Measurements from ENCODE around the gene VSTM2L.

VSTM2L gene

DNA sequence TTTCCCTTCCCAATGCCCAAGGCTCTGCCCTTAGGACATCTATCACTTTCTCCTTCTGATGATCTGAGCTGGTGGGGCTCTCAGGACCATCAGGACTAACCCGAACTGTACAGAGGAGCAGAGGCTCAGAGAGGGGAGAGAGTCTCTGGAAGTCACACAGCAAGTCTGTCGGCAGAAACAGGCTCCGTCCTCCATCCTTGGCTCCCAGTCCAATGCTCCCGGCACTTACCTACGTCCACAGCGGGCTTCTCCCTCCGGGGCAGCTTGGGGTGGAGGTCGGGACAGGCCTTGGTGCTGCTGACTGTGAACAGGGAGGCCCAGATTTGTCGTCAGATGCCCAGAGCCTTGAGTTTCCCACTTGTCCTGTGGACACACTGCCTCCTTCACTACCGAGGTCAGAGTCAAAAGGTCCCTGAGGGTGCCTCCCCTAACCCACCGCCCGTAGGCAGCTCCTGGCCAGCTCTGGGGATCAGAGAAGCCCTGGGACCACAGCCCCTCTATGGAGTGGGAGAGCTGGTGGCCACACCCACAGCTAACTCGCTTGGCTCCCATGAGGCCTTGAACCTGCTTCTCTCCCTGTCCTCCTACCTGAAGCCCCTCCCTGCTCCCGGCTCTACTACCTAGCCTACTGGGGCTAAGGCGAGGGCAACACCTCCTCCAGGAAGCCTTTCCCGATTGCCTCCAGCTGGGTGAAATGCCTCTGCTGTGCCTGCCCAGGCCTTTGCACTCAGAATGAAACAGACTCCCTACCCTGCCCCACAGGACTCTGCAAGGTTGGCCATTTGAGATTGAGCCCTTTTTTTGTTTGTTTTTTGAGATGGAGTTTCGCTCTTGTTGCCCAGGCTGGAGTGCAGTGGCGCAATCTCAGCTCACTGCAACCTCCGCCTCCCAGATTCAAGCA lies 22.6 kb downstream of the VSTM2L start:
- FAIRE-seq = no peak
- no peak for DNase-seq (ENCODE audit: insufficient read length)
- TF ChIP-seq POLR2A (IDR thresholded peaks at IDR 0.05; ENCODE audit: low read depth, low read length) (no peak), POLR2AphosphoS5 (IDR thresholded peaks at IDR 0.05; ENCODE audit: low read depth, low read length) (no peak), TAF1 (IDR thresholded peaks at IDR 0.05; ENCODE audit: borderline replicate concordance, low read depth, low read length) (no peak)

DNA sequence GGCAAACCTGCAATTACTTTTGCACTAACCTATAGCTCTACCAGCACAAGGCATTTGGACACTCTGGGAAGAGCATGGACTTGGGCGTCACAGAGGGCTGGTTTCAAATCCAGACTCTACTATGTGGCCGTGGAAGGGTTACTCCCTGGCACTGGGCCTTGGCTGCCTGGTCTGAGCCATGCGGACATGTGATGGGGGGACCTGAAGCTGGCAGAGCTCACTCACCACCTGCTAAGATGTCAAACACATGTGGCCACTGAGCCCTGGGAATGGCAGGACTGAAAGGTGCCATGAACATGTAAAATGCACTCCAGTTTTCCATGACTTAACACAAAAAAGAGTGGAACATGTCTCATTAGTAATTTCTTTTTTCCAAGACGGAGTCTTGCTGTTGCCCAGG lies 23.7 kb downstream of the VSTM2L start:
- DNase-seq (ENCODE audit: insufficient read length) (no peak), FAIRE-seq (no peak)
- TF ChIP-seq POLR2A (IDR thresholded peaks at IDR 0.05; ENCODE audit: low read depth, low read length) = no peak
- no peak for TF ChIP-seq TAF1 (IDR thresholded peaks at IDR 0.05; ENCODE audit: borderline replicate concordance, low read depth, low read length)
- no peak for TF ChIP-seq POLR2AphosphoS5 (IDR thresholded peaks at IDR 0.05; ENCODE audit: low read depth, low read length)

DNA sequence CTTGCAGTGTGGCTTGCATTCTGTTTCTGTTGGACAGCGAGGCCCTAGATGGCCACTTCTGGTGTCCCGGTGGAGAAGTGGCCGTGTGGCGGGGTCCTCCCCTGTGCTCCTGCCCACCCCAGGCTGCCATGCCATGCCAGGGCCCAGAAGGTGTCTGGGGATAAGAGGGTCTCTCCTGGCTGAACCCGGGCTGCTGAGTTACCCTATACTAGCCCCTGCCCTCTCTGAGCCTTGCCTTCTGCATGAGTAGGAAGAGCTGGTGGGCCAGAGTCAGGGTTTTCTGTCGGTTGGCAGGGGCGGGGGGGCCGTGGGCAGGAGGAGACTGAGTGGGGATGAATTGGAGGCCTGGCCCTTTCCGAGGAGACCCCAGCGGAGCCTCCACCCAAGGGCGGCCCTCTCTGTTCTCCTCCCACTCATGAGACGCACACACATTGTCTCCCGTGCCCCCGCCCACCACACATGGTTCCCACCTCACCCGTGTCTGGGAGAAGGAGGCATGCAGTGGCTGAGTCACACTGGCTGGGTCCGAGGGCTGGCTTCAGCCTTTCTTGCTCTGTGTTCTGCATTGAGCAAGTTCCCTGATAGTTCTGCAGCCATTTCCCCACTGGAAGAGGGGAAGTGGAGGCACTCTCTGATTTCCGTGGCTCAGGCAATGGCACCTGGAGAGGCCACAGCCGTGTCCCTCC lies 24.6 kb downstream of the VSTM2L start:
- TF ChIP-seq POLR2A (IDR thresholded peaks at IDR 0.05; ENCODE audit: low read depth, low read length) = no peak
- no peak for TF ChIP-seq POLR2AphosphoS5 (IDR thresholded peaks at IDR 0.05; ENCODE audit: low read depth, low read length)
- no peak for TF ChIP-seq TAF1 (IDR thresholded peaks at IDR 0.05; ENCODE audit: borderline replicate concordance, low read depth, low read length)
- no peak for DNase-seq (ENCODE audit: insufficient read length)
- no peak for FAIRE-seq

DNA sequence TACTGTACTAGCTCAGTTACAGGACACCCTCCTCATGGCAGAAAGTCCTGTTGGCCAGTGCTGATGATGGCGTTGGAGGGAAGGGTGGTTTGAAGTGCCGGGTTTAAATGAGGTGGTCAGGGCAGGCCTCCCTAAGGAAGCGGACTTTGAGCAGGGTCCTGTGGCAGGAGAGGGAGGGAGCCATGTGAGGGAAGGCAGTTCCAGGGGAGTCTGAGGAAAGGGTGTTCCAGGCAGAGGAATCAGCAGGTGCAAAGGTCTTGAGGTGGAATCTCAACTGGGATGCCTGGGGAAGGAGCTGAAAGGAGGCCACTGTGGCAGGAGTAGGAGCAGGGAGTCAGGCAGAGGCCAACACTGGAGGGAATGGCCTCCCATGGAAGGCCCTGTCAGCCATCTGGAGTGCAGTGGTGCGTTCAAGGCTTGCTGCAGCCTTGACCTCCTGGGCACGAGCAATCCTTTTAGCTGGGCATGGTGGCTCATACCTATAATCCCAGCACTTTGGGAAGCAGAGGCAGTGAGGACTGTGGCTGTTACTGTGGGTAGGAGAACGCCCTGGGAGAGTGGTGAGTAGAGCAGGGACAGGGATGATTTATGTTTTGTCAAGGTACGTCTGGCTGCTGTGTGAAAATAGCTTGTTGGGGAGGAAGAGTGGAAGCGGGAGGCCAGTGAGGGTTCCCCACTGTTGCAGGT lies 26.2 kb downstream of the VSTM2L start:
- no peak for DNase-seq (ENCODE audit: insufficient read length)
- no peak for FAIRE-seq
- no peak for TF ChIP-seq POLR2A (IDR thresholded peaks at IDR 0.05; ENCODE audit: low read depth, low read length)
- no peak for TF ChIP-seq POLR2AphosphoS5 (IDR thresholded peaks at IDR 0.05; ENCODE audit: low read depth, low read length)
- no peak for TF ChIP-seq TAF1 (IDR thresholded peaks at IDR 0.05; ENCODE audit: borderline replicate concordance, low read depth, low read length)

DNA sequence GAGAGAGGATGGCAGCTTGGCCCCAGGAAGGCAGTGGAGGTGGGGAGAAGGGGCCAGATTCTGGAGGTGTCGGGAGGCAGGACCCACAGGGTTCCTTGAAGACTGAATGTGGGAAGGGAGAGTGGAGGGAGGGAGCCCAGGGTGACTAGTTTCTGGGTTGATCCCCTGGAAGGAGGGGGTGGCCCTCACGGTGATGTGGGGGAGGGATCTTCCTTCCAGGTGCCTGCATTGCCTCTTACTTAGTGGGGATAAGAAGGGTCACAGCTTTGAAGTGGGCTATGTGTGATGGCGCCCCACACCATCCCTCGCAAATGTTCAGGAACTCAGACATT lies 26.7 kb downstream of the VSTM2L start:
- no peak for TF ChIP-seq TAF1 (IDR thresholded peaks at IDR 0.05; ENCODE audit: borderline replicate concordance, low read depth, low read length)
- no peak for TF ChIP-seq POLR2A (IDR thresholded peaks at IDR 0.05; ENCODE audit: low read depth, low read length)
- no peak for TF ChIP-seq POLR2AphosphoS5 (IDR thresholded peaks at IDR 0.05; ENCODE audit: low read depth, low read length)
- no peak for DNase-seq (ENCODE audit: insufficient read length)
- FAIRE-seq = no peak

DNA sequence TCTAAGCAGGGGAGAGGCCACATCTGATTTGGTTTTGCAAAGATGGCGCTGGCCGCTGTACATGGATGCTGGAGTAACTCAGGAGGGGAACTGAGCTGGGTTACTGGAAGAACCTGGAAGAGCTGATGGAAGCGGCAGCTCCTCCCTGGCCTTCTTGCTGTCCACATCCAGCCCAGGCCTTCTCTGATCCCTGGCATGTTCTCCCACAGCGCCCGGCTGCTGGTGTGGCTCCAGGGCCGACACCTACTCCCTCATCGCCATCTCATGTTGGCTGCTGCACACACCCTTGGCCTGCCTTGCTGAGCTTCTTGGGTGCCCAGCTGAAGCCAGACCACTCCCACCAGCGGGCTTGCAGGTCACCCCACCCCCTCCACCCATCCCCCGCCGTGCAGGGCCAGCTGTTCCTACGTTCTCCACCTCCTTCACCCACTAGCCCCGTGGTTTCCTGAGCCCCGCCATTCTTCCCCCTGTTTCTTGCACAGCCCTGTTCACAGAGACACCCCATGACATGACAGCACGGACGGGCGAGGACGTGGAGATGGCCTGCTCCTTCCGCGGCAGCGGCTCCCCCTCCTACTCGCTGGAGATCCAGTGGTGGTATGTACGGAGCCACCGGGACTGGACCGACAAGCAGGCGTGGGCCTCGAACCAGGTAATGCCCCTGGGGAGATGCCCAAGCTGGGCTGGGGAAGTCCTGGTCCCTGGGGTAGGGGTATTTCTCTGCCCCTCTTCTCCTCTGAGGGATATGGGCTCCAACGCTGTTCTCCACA lies 28.4 kb downstream of the VSTM2L start:
- no peak for FAIRE-seq
- no peak for DNase-seq (ENCODE audit: insufficient read length)
- TF ChIP-seq POLR2A (IDR thresholded peaks at IDR 0.05; ENCODE audit: low read depth, low read length) = no peak
- no peak for TF ChIP-seq TAF1 (IDR thresholded peaks at IDR 0.05; ENCODE audit: borderline replicate concordance, low read depth, low read length)
- no peak for TF ChIP-seq POLR2AphosphoS5 (IDR thresholded peaks at IDR 0.05; ENCODE audit: low read depth, low read length)

DNA sequence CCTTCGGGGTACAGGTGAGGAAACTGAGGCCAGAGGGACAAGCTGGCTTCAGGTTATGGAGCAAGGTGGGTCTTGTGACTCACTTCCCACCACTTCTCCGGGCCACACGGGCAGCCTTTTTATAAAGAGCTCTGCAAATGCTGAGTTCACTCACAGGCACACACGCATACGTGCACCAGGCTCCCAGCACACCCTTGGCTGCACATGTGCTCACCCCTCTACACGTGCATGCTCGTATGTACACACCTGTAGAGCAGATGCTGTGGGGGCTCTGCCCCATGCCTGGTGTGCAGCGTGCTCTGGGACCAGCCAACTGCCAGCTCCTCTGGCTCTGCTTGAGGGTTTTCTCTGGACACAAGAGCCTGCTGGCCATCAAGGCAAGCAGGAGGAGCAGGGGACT lies 29.1 kb downstream of the VSTM2L start:
- FAIRE-seq (no peak), DNase-seq (ENCODE audit: insufficient read length) (no peak)
- TF ChIP-seq POLR2AphosphoS5 (IDR thresholded peaks at IDR 0.05; ENCODE audit: low read depth, low read length) (no peak), POLR2A (IDR thresholded peaks at IDR 0.05; ENCODE audit: low read depth, low read length) (no peak), TAF1 (IDR thresholded peaks at IDR 0.05; ENCODE audit: borderline replicate concordance, low read depth, low read length) (no peak)

DNA sequence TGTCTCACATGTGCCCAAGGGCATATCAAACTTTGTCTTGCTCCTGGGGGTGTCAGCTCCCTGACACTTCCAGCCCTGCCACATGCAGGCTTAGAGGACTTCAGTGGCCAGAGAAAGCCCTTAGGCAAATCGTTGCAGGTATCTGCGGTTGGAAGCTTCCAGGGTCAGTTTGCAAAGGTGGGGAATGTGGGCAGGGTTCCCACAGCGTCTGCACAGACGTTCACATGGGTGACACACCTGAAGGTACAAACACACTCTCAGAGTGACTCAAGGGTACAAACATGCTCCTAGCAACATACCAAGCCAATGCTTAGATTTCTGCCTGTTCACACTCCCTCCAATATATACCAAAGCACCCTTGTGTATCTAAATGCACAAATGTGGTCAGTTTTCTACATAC lies 30.0 kb downstream of the VSTM2L start:
- FAIRE-seq (no peak), DNase-seq (ENCODE audit: insufficient read length) (no peak)
- TF ChIP-seq TAF1 (IDR thresholded peaks at IDR 0.05; ENCODE audit: borderline replicate concordance, low read depth, low read length) (no peak), POLR2A (IDR thresholded peaks at IDR 0.05; ENCODE audit: low read depth, low read length) (no peak), POLR2AphosphoS5 (IDR thresholded peaks at IDR 0.05; ENCODE audit: low read depth, low read length) (no peak)

DNA sequence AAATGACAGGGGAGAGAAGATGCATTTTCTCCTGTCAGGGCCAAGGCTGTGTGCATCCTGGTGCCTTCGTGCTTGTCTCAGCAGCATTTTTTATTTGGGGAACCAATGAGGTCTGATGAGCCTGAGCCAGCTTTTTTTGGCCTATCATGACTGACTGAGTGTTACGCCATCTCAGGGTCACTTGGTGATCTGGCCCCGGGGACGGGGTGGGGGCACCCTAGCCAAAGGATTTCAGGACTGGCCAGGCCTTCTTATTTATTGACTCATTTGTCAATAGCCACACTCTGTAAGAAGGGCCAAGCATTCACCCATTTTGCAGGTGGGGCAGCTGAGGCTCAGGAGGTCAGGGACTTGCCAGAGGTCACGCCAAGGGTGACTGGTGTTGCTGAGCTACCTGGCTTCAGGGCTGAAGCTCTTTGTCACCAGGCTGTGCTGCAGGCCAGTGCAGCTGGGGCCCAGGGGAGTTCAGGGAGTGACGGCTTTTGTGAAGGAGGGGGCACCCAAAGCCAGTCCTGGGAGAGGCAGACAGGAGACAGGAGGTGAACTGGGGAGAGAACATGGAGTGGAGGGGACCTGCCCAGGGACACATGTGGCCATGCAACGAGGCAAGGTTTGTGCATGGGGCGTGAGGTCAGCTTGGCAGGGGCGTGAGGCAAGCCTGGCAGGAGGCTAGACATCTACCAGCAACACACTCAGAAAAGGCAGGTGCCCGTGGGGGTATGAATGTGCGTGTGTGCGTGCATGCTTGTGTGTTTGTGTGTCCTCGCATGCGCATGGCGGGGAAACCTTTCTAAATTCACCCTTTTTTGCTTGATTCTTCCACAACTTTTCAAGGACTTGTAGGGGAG lies 31.1 kb downstream of the VSTM2L start:
- no peak for TF ChIP-seq POLR2AphosphoS5 (IDR thresholded peaks at IDR 0.05; ENCODE audit: low read depth, low read length)
- no peak for TF ChIP-seq POLR2A (IDR thresholded peaks at IDR 0.05; ENCODE audit: low read depth, low read length)
- TF ChIP-seq TAF1 (IDR thresholded peaks at IDR 0.05; ENCODE audit: borderline replicate concordance, low read depth, low read length) = no peak
- DNase-seq (ENCODE audit: insufficient read length) = no peak
- FAIRE-seq = no peak

DNA sequence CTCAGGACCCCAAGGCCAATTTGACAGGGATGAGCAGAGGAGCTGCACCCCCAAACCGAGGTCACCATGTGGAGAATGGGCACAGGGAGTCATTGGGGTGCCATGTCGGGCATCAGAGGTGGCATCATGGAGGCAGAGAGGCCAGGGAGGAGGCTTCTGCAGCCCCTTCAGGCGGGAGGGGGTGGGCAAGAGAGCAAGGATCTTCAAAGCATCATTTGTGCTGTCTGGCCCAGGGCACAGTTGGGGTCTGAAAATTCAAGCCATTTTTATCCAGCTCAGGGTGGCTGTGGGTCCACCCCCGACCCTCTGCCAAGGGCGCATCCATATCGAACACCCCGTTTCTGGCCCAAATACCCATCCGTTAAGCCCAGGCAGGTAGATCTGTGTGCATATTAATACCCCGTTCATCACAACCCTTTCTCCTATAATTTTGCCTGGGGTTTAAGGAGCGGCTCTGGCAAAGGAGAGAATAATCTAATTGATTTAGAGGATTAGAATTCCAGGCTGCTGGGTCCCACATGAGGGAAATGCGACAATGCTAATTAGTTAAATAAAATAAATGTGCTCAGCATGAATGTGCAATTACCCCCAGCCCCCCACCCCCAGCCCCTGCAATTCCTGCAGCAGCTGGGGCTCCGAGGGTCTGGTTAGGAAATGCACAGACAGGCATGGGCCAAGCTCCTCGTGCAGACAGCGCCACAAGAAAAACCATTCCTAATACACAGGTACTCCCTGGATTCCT lies 31.9 kb downstream of the VSTM2L start:
- TF ChIP-seq POLR2A (IDR thresholded peaks at IDR 0.05; ENCODE audit: low read depth, low read length) (no peak), TAF1 (IDR thresholded peaks at IDR 0.05; ENCODE audit: borderline replicate concordance, low read depth, low read length) (no peak), POLR2AphosphoS5 (IDR thresholded peaks at IDR 0.05; ENCODE audit: low read depth, low read length) (no peak)
- no peak for DNase-seq (ENCODE audit: insufficient read length)
- FAIRE-seq = no peak

All from GM12892 (cell line).